Epithelial cell of proximal tubule (primary cell): ENCODE data around the gene ANO9. TPM values are rescaled to one million over a fixed set of nuclear protein-coding genes. Genes with fewer than 3 reads are reported as not detected.

Experiments used
- DNase-seq: peaks from one replicate; pipeline ENCODE4 v3.0.0-alpha.2; 2011; ENCODE audit warnings: low read depth
- H3K4me3 ChIP-seq: 2 replicates; pipeline ENCODE4 v1.5.1; 2011; ENCODE audit warnings: low read depth, mild to moderate bottlenecking, low read length
- CTCF ChIP-seq: conservative IDR thresholded peaks from 2 replicates; pipeline ENCODE4 v1.5.1; 2012; ENCODE audit warnings: low read depth, mild to moderate bottlenecking, low read length
- total RNA-seq: library from RNA; depleted of rRNA; stranded (reverse); fragments of >200 nt; gene quantifications from 2 replicates; pipeline ENCODE4 v1.2.3, GENCODE V29; 2015

Gene ANO9
- total RNA-seq, 1 donor from 2014 or later, result 20.1 TPM

GRCh38 chr11:395866-396265 is 45.9 kb downstream of the ANO9 start:
- no peak for DNase-seq
- no peak for TF ChIP-seq CTCF
- H3K4me3 ChIP-seq, result no peak overlapping the region

GRCh38 chr11:394858-395655 is 46.8 kb downstream of the ANO9 start:
- DNase-seq, result no peak
- no peak for TF ChIP-seq CTCF
- H3K4me3 ChIP-seq, result no peak overlapping the region

- TF ChIP-seq CTCF, result no peak
- no peak for DNase-seq
- H3K4me3 ChIP-seq, result no peak within 1 kb of the TSS
These were observed 47.6 kb downstream of the ANO9 start, which contains the start of gene PKP3 for GRCh38 chr11:394034-394857. Gene PKP3 (plus strand): TSS chr11:394209. CDS start chr11:394293, 84 bp downstream.

- no peak for DNase-seq
- no peak overlapping the region for H3K4me3 ChIP-seq
- no peak for TF ChIP-seq CTCF
These were observed 48.4 kb downstream of the ANO9 start for GRCh38 chr11:393219-394033.

- H3K4me3 ChIP-seq, result no peak overlapping the region
- no peak for TF ChIP-seq CTCF
- DNase-seq, result no peak
These were observed 49.6 kb downstream of the ANO9 start for GRCh38 chr11:392102-392777.
